Natural killer cell (primary cell): ENCODE results near the gene PRKN. TPM values are rescaled to one million over a fixed set of nuclear protein-coding genes. Genes with fewer than 3 reads are reported as not detected.

Experiments used
- ATAC-seq, 3 donors: fragments of 150-1000 bp in 2 of 3; fragments of 200-7000 bp in 1 of 3; cut with Tn5 transposase; 1 replicate in 1 of 3; 2 replicates in 2 of 3; pipeline ENCODE4 v1.10.0; 2021; ENCODE audit warnings: mild to moderate bottlenecking in 2 of 3, moderate library complexity in 2 of 3
- DNase-seq, 2 donors: peaks; one replicate each; pipeline versions ENCODE4 v3.0.0 to v3.0.0-alpha.2; 2013 to 2021; ENCODE audit warnings: mixed read lengths in 1 of 2
- H3K27ac ChIP-seq: one replicate; pipeline ENCODE4 v1.5.1; 2013; ENCODE audit warnings: mild to moderate bottlenecking, low read length
- H3K27me3 ChIP-seq: one replicate; pipeline ENCODE4 v1.6.1; 2013; ENCODE audit warnings: low read length; ENCODE audit not compliant: control insufficient read depth, insufficient read depth
- H3K36me3 ChIP-seq: one replicate; pipeline ENCODE4 v1.6.1; 2013; ENCODE audit warnings: low read length; ENCODE audit not compliant: control insufficient read depth, insufficient read depth
- H3K4me1 ChIP-seq: one replicate; pipeline ENCODE4 v1.6.1; 2013; ENCODE audit warnings: low read length; ENCODE audit not compliant: control insufficient read depth, insufficient read depth
- H3K4me3 ChIP-seq: one replicate; pipeline ENCODE4 v1.5.1; 2013; ENCODE audit warnings: low read length
- H3K9me3 ChIP-seq: one replicate; pipeline ENCODE4 v1.6.1; 2013; ENCODE audit warnings: low read length; ENCODE audit not compliant: control insufficient read depth, insufficient read depth
- H3K27ac Mint-ChIP-seq, 2 donors: one replicate each; pipeline ENCODE4 v1.8.0; 2022; ENCODE audit warnings: mild to moderate bottlenecking in 2 of 2, mixed read lengths in 2 of 2, moderate library complexity in 1 of 2
- H3K27me3 Mint-ChIP-seq, 2 donors: one replicate each; pipeline ENCODE4 v1.8.0; 2022; ENCODE audit warnings: low read depth in 2 of 2, mixed read lengths in 2 of 2
- H3K36me3 Mint-ChIP-seq: one replicate; pipeline ENCODE4 v1.8.0; 2022; ENCODE audit warnings: mixed read lengths
- H3K4me1 Mint-ChIP-seq, 2 donors: one replicate each; pipeline ENCODE4 v1.8.0; 2022; ENCODE audit warnings: mixed read lengths in 2 of 2
- H3K4me3 Mint-ChIP-seq: one replicate; pipeline ENCODE4 v1.8.0; 2022; ENCODE audit warnings: mild to moderate bottlenecking, moderate library complexity, mixed read lengths
- H3K9me3 Mint-ChIP-seq, 2 donors: one replicate each; pipeline ENCODE4 v1.8.0; 2022; ENCODE audit warnings: mixed read lengths in 2 of 2
- CTCF ChIP-seq: fragments of 200-600 bp; IDR thresholded peaks from one replicate; pipeline ENCODE4 v1.8.0; 2022; ENCODE audit warnings: antibody characterized with exemption
- WGBS: methylation state at CpG from one replicate; pipeline ENCODE4 v1.1.7; 2013; ENCODE audit warnings: missing lambda C conversion rate; ENCODE audit not compliant: insufficient coverage; 5-methylcytosine and 5-hydroxymethylcytosine counted together
- intact Hi-C: fragments of 100-400 bp; cut with micrococcal nuclease; formaldehyde crosslinking; loops from one replicate; pipeline ENCODE4 v1.14.2; 2022
- total RNA-seq, 4 donors: library from RNA; stranded (reverse); fragments of 120-200 nt in 1 of 4; gene quantifications; one replicate each; pipeline versions ENCODE4 v1.2.3 to v1.2.4, GENCODE V29; 2013 to 2022

Gene PRKN
- total RNA-seq, 3 donors from 2014 or later (not counting 1 experiment from before 2014, with no cell fraction given): 1.4 to 1.9 (median 1.9) TPM

DNA sequence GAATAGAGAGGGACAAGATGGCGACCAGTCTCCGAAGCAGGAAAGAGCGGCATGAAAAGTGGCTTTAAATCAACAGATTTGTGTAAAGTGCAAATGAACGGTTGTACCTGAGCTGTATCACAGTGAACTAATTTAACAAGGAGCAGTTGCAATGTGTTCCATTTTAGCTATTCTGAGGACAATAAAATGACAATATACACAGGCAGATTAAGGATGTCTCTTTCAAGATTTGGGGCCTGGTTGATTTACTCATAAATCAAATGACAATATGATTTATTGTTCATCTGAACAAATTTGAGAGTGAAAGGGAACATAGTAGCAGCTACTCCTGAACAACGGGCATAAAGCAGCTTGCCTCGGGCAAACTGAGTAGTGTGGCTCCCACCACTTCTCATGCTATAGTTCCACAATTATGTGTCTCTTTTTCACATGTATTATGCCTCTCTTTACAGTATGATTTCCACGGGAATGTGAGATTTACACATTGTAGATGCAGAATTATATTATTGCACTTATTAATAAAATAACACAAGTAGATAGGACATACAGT is 1249.6 kb downstream of the PRKN start:
- WGBS: 67% methylated on average over 6 of the region's 7 CpGs
- no peaks in the 10 kb centered on the region for H3K9me3 Mint-ChIP-seq
- H3K4me3 Mint-ChIP-seq: no peak overlapping the region
- no peak overlapping the region for H3K27ac ChIP-seq
- intact Hi-C loops: no loop called here
- no peaks in the 10 kb centered on the region for H3K9me3 ChIP-seq
- TF ChIP-seq CTCF: no peak
- no peaks in the 10 kb centered on the region for H3K4me1 ChIP-seq
- no peaks in the 10 kb centered on the region for H3K4me1 Mint-ChIP-seq
- ATAC-seq: no peak
- no peak overlapping the region for H3K27ac Mint-ChIP-seq
- H3K36me3 Mint-ChIP-seq: no peaks in the 10 kb centered on the region
- no peaks in the 10 kb centered on the region for H3K27me3 ChIP-seq
- no peak overlapping the region for H3K4me3 ChIP-seq
- no peak for DNase-seq
- H3K36me3 ChIP-seq: no peaks in the 10 kb centered on the region
- H3K27me3 Mint-ChIP-seq: no peaks in the 10 kb centered on the region

DNA sequence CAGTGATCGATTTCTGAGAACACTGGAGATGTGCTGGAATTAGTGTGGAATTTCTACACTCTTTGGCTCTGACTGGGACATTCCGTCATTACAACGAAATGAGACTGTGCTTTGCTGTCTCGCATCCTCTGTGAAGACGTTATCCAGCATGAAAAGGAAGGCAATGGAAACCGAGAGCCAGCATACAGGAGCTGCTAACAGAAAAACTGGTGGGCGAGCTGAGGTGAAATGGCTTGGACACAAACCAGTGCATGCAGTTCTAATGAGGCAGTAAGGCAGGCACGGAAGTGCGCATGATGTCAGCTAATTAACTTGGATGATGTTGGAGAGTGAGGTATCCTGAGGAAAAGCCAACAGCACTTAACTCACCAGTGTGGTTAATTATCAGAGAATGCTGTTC is 1250.9 kb downstream of the PRKN start:
- 83% methylated on average over 9 of the region's 9 CpGs for WGBS
- Histone ChIP-seq H3K27ac (no peak overlapping the region), H3K27me3 (no peaks in the 10 kb centered on the region), H3K4me1 (no peaks in the 10 kb centered on the region), H3K36me3 (no peaks in the 10 kb centered on the region), H3K4me3 (no peak overlapping the region), H3K9me3 (no peaks in the 10 kb centered on the region)
- ATAC-seq: no peak
- Mint-ChIP-seq H3K4me3 (no peak overlapping the region), H3K36me3 (no peaks in the 10 kb centered on the region), H3K9me3 (no peaks in the 10 kb centered on the region), H3K4me1 (no peaks in the 10 kb centered on the region), H3K27me3 (peaks cover 0 to 11% of the 10 kb centered on the region in 2 donors), H3K27ac (no peak overlapping the region)
- no peak for DNase-seq
- intact Hi-C loops: no loop called here
- no peak for TF ChIP-seq CTCF

- DNase-seq (no peak), ATAC-seq (no peak)
- no peaks in the 10 kb centered on the region for H3K27me3 ChIP-seq
- Mint-ChIP-seq H3K9me3 (no peaks in the 10 kb centered on the region), H3K36me3 (no peaks in the 10 kb centered on the region), H3K27me3 (peaks cover 2 to 12% of the 10 kb centered on the region in 2 donors), H3K27ac (no peak overlapping the region), H3K4me3 (no peak overlapping the region), H3K4me1 (no peaks in the 10 kb centered on the region)
- intact Hi-C loops: no loop called here
- H3K9me3 ChIP-seq: no peaks in the 10 kb centered on the region
- H3K36me3 ChIP-seq: no peaks in the 10 kb centered on the region
- H3K27ac ChIP-seq: no peak overlapping the region
- 29% methylated on average over 1 of the region's 2 CpGs for WGBS
- H3K4me3 ChIP-seq: no peak overlapping the region
- TF ChIP-seq CTCF: no peak
- no peaks in the 10 kb centered on the region for H3K4me1 ChIP-seq
Measured at GRCh38 chr6:161465403-161465802, 1262.2 kb downstream of the PRKN start.

- H3K4me3 Mint-ChIP-seq: no peak overlapping the region
- peaks cover 0 to 2% of the 10 kb centered on the region in 2 donors for H3K27me3 Mint-ChIP-seq
- no peaks in the 10 kb centered on the region for H3K9me3 ChIP-seq
- peaks cover 16 to 18% of the 10 kb centered on the region in 2 donors for H3K4me1 Mint-ChIP-seq
- no peak for DNase-seq
- WGBS: 73% methylated on average over 2 of the region's 2 CpGs
- H3K27me3 ChIP-seq: no peaks in the 10 kb centered on the region
- H3K9me3 Mint-ChIP-seq: no peaks in the 10 kb centered on the region
- no peaks in the 10 kb centered on the region for H3K36me3 ChIP-seq
- no peaks in the 10 kb centered on the region for H3K36me3 Mint-ChIP-seq
- no peak overlapping the region for H3K27ac ChIP-seq
- no peak for TF ChIP-seq CTCF
- H3K4me1 ChIP-seq: peaks cover 13% of the 10 kb centered on the region
- H3K27ac Mint-ChIP-seq: no peak overlapping the region
- H3K4me3 ChIP-seq: no peak overlapping the region
- ATAC-seq: no peak
- intact Hi-C loops: no loop called here
Measured at GRCh38 chr6:161463071-161463470, 1264.5 kb downstream of the PRKN start.
